ENCODE data around the gene STK32B.

Gene STK32B

GRCh38 chr4:5399124-5399523, 347.8 kb downstream of the STK32B start:
- H3K4me1 ChIP-seq (ENCODE audit: control insufficient read depth, insufficient read depth, low read length), result no peaks in the 10 kb centered on the region
- no peaks in the 10 kb centered on the region for H3K9me3 ChIP-seq (ENCODE audit: control insufficient read depth, insufficient read depth, low read depth, low read length)
- no peak overlapping the region for H3K4me3 ChIP-seq (ENCODE audit: low read depth, low read length)
- ChIA-PET POLR2A (no interaction called here), CTCF (interaction anchor here (0.8 to 2.3 kb wide), 5 partner anchors 10 to 98 kb away, joined by 3 to 9 read pairs (median 4); no protein-coding TSS in a partner anchor)
- H3K36me3 ChIP-seq (ENCODE audit: control insufficient read depth in 2 of 2, insufficient read depth in 1 of 2, low read length in 2 of 2), result no peaks in the 10 kb centered on the region
- no peak overlapping the region for H3K27ac ChIP-seq (ENCODE audit: extremely low read depth, low read depth, low read length)
- no peak for TF ChIP-seq ZNF501 (tag by site-specific recombination; IDR thresholded peaks at IDR 0.05)
- no peak for TF ChIP-seq ZNF777 (tag by site-specific recombination; IDR thresholded peaks at IDR 0.05; ENCODE audit: borderline replicate concordance)
- TF ChIP-seq ZNF747 (tag by site-specific recombination; IDR thresholded peaks at IDR 0.05), result no peak
- no peak for TF ChIP-seq ZNF510 (tag by site-specific recombination; IDR thresholded peaks at IDR 0.05; ENCODE audit: insufficient replicate concordance)
- no peak for TF ChIP-seq ZNF473 (tag by site-specific recombination; IDR thresholded peaks at IDR 0.05)
- TF ChIP-seq ZNF280C (tag by site-specific recombination; IDR thresholded peaks at IDR 0.05), result no peak
- TF ChIP-seq WT1 (tag by site-specific recombination; IDR thresholded peaks at IDR 0.05), result no peak
- no peak for TF ChIP-seq ZNF660 (tag by site-specific recombination; IDR thresholded peaks at IDR 0.05)
- TF ChIP-seq ZNF433 (tag by site-specific recombination; IDR thresholded peaks at IDR 0.05; ENCODE audit: low read depth), result no peak
- no peak for TF ChIP-seq ZNF555 (tag by site-specific recombination; conservative IDR thresholded peaks at IDR 0.05)
- no peak for TF ChIP-seq ZNF558 (tag by site-specific recombination; IDR thresholded peaks at IDR 0.05)
- no peak for TF ChIP-seq ZNF621 (tag by site-specific recombination; IDR thresholded peaks at IDR 0.05)
- no peak for TF ChIP-seq ZNF518A (tag by site-specific recombination; conservative IDR thresholded peaks at IDR 0.05; ENCODE audit: low read depth)
- TF ChIP-seq KLF17 (tag by site-specific recombination; IDR thresholded peaks at IDR 0.05), result no peak
- TF ChIP-seq PBX3 (CRISPR knock-in tag; IDR thresholded peaks at IDR 0.05), result no peak
- TF ChIP-seq TRIM28 (IDR thresholded peaks at IDR 0.05; ENCODE audit: borderline replicate concordance, low read length), result no peak
- TF ChIP-seq ZNF544 (tag by site-specific recombination; IDR thresholded peaks at IDR 0.05), result no peak
- no peak for TF ChIP-seq SCRT1 (tag by site-specific recombination; IDR thresholded peaks at IDR 0.05; ENCODE audit: borderline replicate concordance)
- no peak for TF ChIP-seq ZNF26 (tag by site-specific recombination; IDR thresholded peaks at IDR 0.05)
- no peak for TF ChIP-seq ZBTB49 (tag by site-specific recombination; IDR thresholded peaks at IDR 0.05; ENCODE audit: low read depth)

All from HEK293 (cell line).